A549 (cell line): ENCODE data around the gene HOXB4. TPM values are rescaled to one million over a fixed set of nuclear protein-coding genes. Genes with fewer than 3 reads are reported as not detected.

Source experiments
- ATAC-seq, 2 experiments: fragments of 200-7000 bp in 1 of 2; fragments of >200 bp in 1 of 2; cut with Nextera tagmentation in 1 of 2; cut with Tn5 transposase in 1 of 2; 3 replicates each; pipeline versions ENCODE4 v1.8.0 to v1.9.1; 2018 to 2020; ENCODE audit warnings: mild to moderate bottlenecking in 1 of 2, moderate library complexity in 1 of 2
- CTCF ChIA-PET: fragments of 300-600 bp; sonication (Branson Sonifier 250); formaldehyde crosslinking; extraction: SDS; loops from one replicate; lab custom pipeline; 2021; ENCODE audit warnings: antibody characterized with exemption, inconsistent platforms; lab: Yijun Ruan, JAX
- POLR2A ChIA-PET: fragments of 350-600 bp; formaldehyde crosslinking; extraction: SDS; loops from one replicate; lab custom pipeline; 2021; ENCODE audit warnings: antibody characterized with exemption, inconsistent platforms; lab: Yijun Ruan, JAX
- DNase-seq, 2 experiments: peaks; one replicate each; pipeline versions ENCODE4 v3.0.0 to v3.0.0-alpha.2; 2011 to 2016; ENCODE audit warnings: low read depth in 1 of 2, low spot score in 1 of 2
- FAIRE-seq: peaks from 2 replicates; lab custom pipeline; 2011; peaks lifted over from hg19 to GRCh38; lab: Jason Lieb, UNC
- H3K27ac ChIP-seq, 2 experiments: fragments of >200 bp; sonication (Bioruptor Twin); formaldehyde crosslinking; 3 replicates each; pipeline ENCODE4 v1.5.1; 2016 to 2017
- H3K4me1 ChIP-seq: fragments of >200 bp; sonication (Bioruptor Twin); formaldehyde crosslinking; 3 replicates; pipeline ENCODE4 v1.6.1; 2016
- H3K4me2 ChIP-seq: fragments of >200 bp; sonication (Bioruptor Twin); formaldehyde crosslinking; 3 replicates; pipeline ENCODE4 v1.6.1; 2016
- H3K4me3 ChIP-seq: fragments of >200 bp; sonication (Bioruptor Twin); formaldehyde crosslinking; 3 replicates; pipeline ENCODE4 v1.5.1; 2016
- H3K9me3 ChIP-seq: fragments of >200 bp; sonication (Bioruptor Twin); formaldehyde crosslinking; 3 replicates; pipeline ENCODE4 v1.6.1; 2016
- CBX8 ChIP-seq: fragments of 200-600 bp; sonication (generic); IDR thresholded peaks from 2 replicates; pipeline ENCODE4 v1.6.1; 2016
- CHD4 ChIP-seq: fragments of 200-600 bp; sonication (generic); IDR thresholded peaks from 2 replicates; pipeline ENCODE4 v1.6.1; 2016; ENCODE audit warnings: antibody characterized with exemption, mild to moderate bottlenecking, borderline replicate concordance
- E2F6 ChIP-seq: IDR thresholded peaks from 2 replicates; pipeline ENCODE4 v1.6.1; 2012; ENCODE audit warnings: low read depth, borderline replicate concordance
- ELK1 ChIP-seq: fragments of 150-350 bp; IDR thresholded peaks from 2 replicates; pipeline ENCODE4 v1.6.1; 2014; ENCODE audit warnings: low read depth, mild to moderate bottlenecking, low read length
- FOXS1 ChIP-seq: fragments of 250-450 bp; sonication (Bioruptor Pico); IDR thresholded peaks from 2 replicates; pipeline ENCODE4 v1.5.0; 2020; ENCODE audit warnings: mild to moderate bottlenecking, moderate library complexity
- GATA3 ChIP-seq: IDR thresholded peaks from 2 replicates; pipeline ENCODE4 v1.6.1; 2012; ENCODE audit warnings: borderline replicate concordance
- HDAC2 ChIP-seq: fragments of 200-600 bp; sonication (generic); IDR thresholded peaks from 2 replicates; pipeline ENCODE4 v1.6.1; 2016
- HES2 ChIP-seq: fragments of >200 bp; sonication (Bioruptor Twin); formaldehyde crosslinking; IDR thresholded peaks from 2 replicates; pipeline ENCODE4 v1.6.1; 2016
- HEYL ChIP-seq: fragments of 250-450 bp; sonication (Bioruptor Pico); IDR thresholded peaks from 2 replicates; pipeline ENCODE4 v1.8.0; 2021; ENCODE audit warnings: mild to moderate bottlenecking, moderate library complexity
- HMGXB4 ChIP-seq: fragments of 250-450 bp; sonication (Bioruptor Pico); IDR thresholded peaks from 2 replicates; pipeline ENCODE4 v1.5.0; 2021; ENCODE audit warnings: mild to moderate bottlenecking, moderate library complexity, borderline replicate concordance
- HOXA7 ChIP-seq: fragments of 250-450 bp; sonication (Bioruptor Pico); IDR thresholded peaks from 2 replicates; pipeline ENCODE4 v1.5.0; 2020; ENCODE audit warnings: mild to moderate bottlenecking, moderate library complexity
- HOXB5 ChIP-seq: fragments of 250-450 bp; sonication (Bioruptor Pico); IDR thresholded peaks from 2 replicates; pipeline ENCODE4 v1.5.0; 2020; ENCODE audit warnings: mild to moderate bottlenecking, moderate library complexity
- JUN ChIP-seq, 2 experiments: fragments of >200 bp; sonication (Bioruptor Twin); formaldehyde crosslinking; IDR thresholded peaks; 2 replicates in 1 of 2; 3 replicates in 1 of 2; pipeline ENCODE4 v1.6.1; 2016 to 2017
- JUNB ChIP-seq: fragments of >200 bp; sonication (Bioruptor Twin); formaldehyde crosslinking; IDR thresholded peaks from 2 replicates; pipeline ENCODE4 v1.6.1; 2016
- KDM1A ChIP-seq: fragments of 200-600 bp; sonication (generic); IDR thresholded peaks from 2 replicates; pipeline ENCODE4 v1.6.1; 2016; ENCODE audit warnings: low read depth, mild to moderate bottlenecking
- MAFK ChIP-seq: fragments of 450-650 bp; IDR thresholded peaks from 2 replicates; pipeline ENCODE4 v1.6.1; 2014; ENCODE audit not compliant: partially characterized antibody
- NFE2L2 ChIP-seq: fragments of 150-350 bp; conservative IDR thresholded peaks from 2 replicates; pipeline ENCODE4 v1.6.1; 2014; ENCODE audit warnings: low read length
- PBX3 ChIP-seq: IDR thresholded peaks from 2 replicates; pipeline ENCODE4 v1.6.1; 2012
- RCOR1 ChIP-seq: fragments of 150-350 bp; IDR thresholded peaks from 2 replicates; pipeline ENCODE4 v1.6.1; 2014; ENCODE audit warnings: antibody characterized with exemption, low read length, low read depth
- RFX5 ChIP-seq: fragments of 450-650 bp; IDR thresholded peaks from 2 replicates; pipeline ENCODE4 v1.7.1; 2014; ENCODE audit warnings: antibody characterized with exemption, mild to moderate bottlenecking, moderate library complexity
- RNF2 ChIP-seq: fragments of 200-600 bp; sonication (generic); IDR thresholded peaks from 2 replicates; pipeline ENCODE4 v1.6.1; 2016; ENCODE audit warnings: low read depth, mild to moderate bottlenecking, antibody characterized with exemption, moderate library complexity, borderline replicate concordance
- TFCP2L1 ChIP-seq: fragments of 250-450 bp; sonication (Bioruptor Pico); IDR thresholded peaks from 2 replicates; pipeline ENCODE4 v1.5.0; 2021; ENCODE audit warnings: mild to moderate bottlenecking
- TP53 ChIP-seq: fragments of 250-450 bp; sonication (Bioruptor Pico); IDR thresholded peaks from 2 replicates; pipeline ENCODE4 v1.5.0; 2021; ENCODE audit warnings: mild to moderate bottlenecking, moderate library complexity
- ZFP36 ChIP-seq: fragments of 450-650 bp; IDR thresholded peaks from 2 replicates; pipeline ENCODE4 v1.6.1; 2014; ENCODE audit warnings: borderline replicate concordance; ENCODE audit not compliant: partially characterized antibody
- WGBS: methylation state at CpG from one replicate; pipeline ENCODE4 v1.1.6; 2017; ENCODE audit errors: missing lambda C conversion rate; 5-methylcytosine and 5-hydroxymethylcytosine counted together
- polyA plus RNA-seq, 4 experiments: library from polyadenylated mRNA; depleted of rRNA in 3 of 4; stranded (reverse); fragments of >200 nt; fragmentation: RNase III in 1 of 4; extraction: RNeasy Plus Mini Kit Qiagen cat#74134 plus additional on column Dnase treatment in 1 of 4; gene quantifications; 2 replicates in 3 of 4; 3 replicates in 1 of 4; pipeline ENCODE4 v1.2.3, GENCODE V29; 2011 to 2017
- TF ChIP-seq, protein P1 (sequence below): fragments of 250-450 bp; sonication (Bioruptor Pico); IDR thresholded peaks from 2 replicates; pipeline ENCODE4 v1.5.0; 2020; ENCODE audit warnings: low read depth, mild to moderate bottlenecking, moderate library complexity

HOXB4 gene
- polyA plus RNA-seq, 2 of the 4 experiments (the other 2 are of a cell fraction), result 0.30 to 0.74 TPM

DNA sequence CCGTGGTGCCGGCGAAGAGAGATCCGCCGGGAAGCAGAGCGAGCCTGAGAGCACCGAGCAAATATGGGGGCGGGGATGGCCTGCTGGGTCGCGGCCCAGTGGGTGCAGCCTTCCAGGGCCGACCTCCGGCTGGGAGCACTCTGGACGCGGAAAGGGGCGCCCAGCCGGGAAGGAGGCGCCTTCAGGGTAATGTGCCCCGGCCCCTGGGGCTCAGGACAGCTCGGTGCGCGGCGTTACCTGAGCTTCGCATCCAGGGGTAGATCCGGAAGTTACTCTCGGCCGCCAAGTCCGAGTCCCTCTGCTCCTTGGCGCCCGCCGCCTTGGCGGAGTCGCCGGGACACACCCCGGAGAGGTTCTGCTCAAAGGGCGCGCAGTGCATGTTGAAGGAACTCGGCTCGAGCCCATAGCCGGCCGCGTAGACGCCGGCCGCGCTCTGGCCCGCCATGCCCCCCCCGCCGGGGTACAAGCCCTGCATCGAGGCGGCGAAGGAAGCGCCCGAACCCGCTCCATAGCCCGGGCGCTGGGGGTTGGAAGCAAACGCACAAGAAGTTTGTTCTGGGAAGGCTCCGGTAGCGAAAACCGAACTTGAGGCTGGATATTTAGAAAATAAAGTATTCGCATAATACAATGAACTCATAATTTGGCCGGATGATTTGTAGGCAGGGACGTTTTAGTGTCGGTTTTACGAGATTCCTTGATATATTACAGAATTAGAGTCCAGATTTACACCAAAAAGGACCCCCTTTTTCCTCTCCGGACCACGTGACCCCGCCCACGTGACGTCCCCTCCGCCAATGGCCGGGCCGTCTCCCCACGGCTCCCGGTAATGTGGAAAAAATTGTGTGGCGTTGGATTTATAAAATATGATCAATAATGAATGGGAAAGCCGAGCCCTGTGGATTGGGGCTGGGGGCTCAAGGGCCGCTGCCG lies 32.4 kb upstream of the HOXB4 start, which contains the start of gene HOXB7 (continued):
- no peak for TF ChIP-seq ELK1
- TF ChIP-seq RNF2, result no peak
- peak; percentile 73; the same call in 1 of the 2 replicates for TF ChIP-seq HDAC2
- peak; percentile 45 to 68 for TF ChIP-seq JUN (IDR thresholded peaks at IDR 0.05)
- TF ChIP-seq RCOR1, result no peak
- no peak for TF ChIP-seq FOXS1
- TF ChIP-seq JUNB, result no peak
- TF ChIP-seq, protein P1, sequence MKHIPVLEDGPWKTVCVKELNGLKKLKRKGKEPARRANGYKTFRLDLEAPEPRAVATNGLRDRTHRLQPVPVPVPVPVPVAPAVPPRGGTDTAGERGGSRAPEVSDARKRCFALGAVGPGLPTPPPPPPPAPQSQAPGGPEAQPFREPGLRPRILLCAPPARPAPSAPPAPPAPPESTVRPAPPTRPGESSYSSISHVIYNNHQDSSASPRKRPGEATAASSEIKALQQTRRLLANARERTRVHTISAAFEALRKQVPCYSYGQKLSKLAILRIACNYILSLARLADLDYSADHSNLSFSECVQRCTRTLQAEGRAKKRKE, result no peak
- TF ChIP-seq TFCP2L1 (CRISPR knock-in tag), result 0 out of 2 replicates have a peak, but pooled peaks have one; percentile 15
- no peak for TF ChIP-seq PBX3
- 0 out of 2 replicates have a peak, but pooled peaks have one; percentile 9 for TF ChIP-seq E2F6
- no peak for TF ChIP-seq MAFK
- no peak for TF ChIP-seq NFE2L2
- no peak for TF ChIP-seq CBX8
- peak; percentile 16; the same call in 1 of the 2 replicates for TF ChIP-seq HOXB5 (CRISPR knock-in tag)
- no peak for TF ChIP-seq HES2
- TF ChIP-seq HOXA7 (CRISPR knock-in tag), result no peak
- TF ChIP-seq HMGXB4 (CRISPR knock-in tag), result peak; percentile 83; the same call in 1 of the 2 replicates
- TF ChIP-seq TP53 (CRISPR knock-in tag), result no peak

DNA sequence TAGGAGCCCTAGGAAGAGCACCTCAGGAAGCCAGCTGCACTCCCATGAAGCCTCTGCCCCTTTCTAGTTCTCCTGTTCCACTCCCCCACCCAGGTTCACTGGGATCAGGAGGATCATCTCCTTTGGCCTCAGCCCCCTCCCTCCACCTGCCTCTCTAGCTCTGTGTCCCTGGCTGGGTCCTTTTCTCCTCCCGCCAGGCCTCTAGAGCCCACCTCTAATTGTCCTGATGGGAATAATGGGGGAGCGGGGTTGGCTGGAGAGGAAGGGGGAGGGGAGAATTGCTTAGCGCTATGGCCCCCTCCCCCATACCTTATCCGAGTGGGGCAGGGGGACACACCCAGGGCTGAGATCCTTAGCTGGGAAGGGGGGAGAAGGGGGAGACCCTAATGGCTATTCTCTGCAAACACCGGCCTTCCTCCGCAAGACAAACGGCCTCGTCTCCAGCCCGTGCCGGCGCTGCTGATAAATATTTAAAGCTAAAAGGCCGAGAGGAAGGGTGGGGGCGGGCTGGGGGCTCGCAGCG lies 31.7 kb upstream of the HOXB4 start:
- FAIRE-seq (no peak), ATAC-seq (no peak), DNase-seq (no peak)
- no peak for TF ChIP-seq RFX5
- TF ChIP-seq KDM1A, result no peak
- TF ChIP-seq CHD4, result no peak
- no peak for TF ChIP-seq JUN (IDR thresholded peaks at IDR 0.05)
- TF ChIP-seq GATA3, result no peak
- no peak for TF ChIP-seq HMGXB4 (CRISPR knock-in tag)
- TF ChIP-seq HEYL (CRISPR knock-in tag), result no peak
- TF ChIP-seq ZFP36, result no peak
- peaks cover 22% of the 10 kb centered on the region for H3K4me1 ChIP-seq
- H3K27ac ChIP-seq, result peak overlapping the region; percentile 93 to 99
- peak overlapping the region; percentile 98 for H3K4me2 ChIP-seq
- WGBS, result 19% methylated on average over 11 of the region's 15 CpGs
- peak overlapping the region; percentile 74 for H3K4me3 ChIP-seq
- CTCF ChIA-PET, result interaction anchor here (0.7 to 4.4 kb wide), 15 partner anchors 9 to 425 kb away, joined by 3 to 28 read pairs (median 6); partner anchors contain the start of gene HOXB5
- no peaks in the 10 kb centered on the region for H3K9me3 ChIP-seq
- POLR2A ChIA-PET, result interaction anchor here (0.6 to 1.2 kb wide), 7 partner anchors 13 to 714 kb away, joined by 3 to 7 read pairs (median 4); partner anchors contain the start of gene HOXB9
